OCI-LY3 (cell line): Measurements from ENCODE around the gene SAE1.

Source experiments
- CTCF ChIP-seq: fragments of 200-600, 300-600 bp; sonication (generic); IDR thresholded peaks from 2 replicates; pipeline ENCODE4 v1.5.1; 2014; ENCODE audit warnings: antibody characterized with exemption, low read length, low read depth
- EZH2phosphoT487 ChIP-seq: fragments of 200-600 bp; shearing (Covaris generic); IDR thresholded peaks from 2 replicates; pipeline ENCODE4 v1.6.1; 2018; ENCODE audit warnings: antibody characterized with exemption, mixed run types, low read depth

GRCh38 chr19:47104680-47105079, 26.0 kb upstream of the SAE1 start:
- no peak for TF ChIP-seq CTCF
- TF ChIP-seq EZH2phosphoT487, result no peak
